Hematopoietic multipotent progenitor cell treated with erythropoietin and hydrocortisone succinate and interleukin-3 and kit ligand, for 15 days (in vitro differentiated cells): ENCODE measurements around the gene PLET1.

Source experiments
- DNase-seq: peaks from one replicate; pipeline ENCODE4 v3.0.0-alpha.2; 2015; ENCODE audit warnings: low spot score

PLET1 gene

GRCh38 chr11:112260490-112260889 is at the start of gene PLET1:
PLET1 (minus strand) TSS chr11:112260860; CDS start chr11:112260589, 271 bp downstream.
- DNase-seq: no peak

GRCh38 chr11:112310419-112310818 is 49.8 kb upstream of the PLET1 start:
- DNase-seq: no peak

- DNase-seq: no peak
Observed at GRCh38 chr11:112308651-112309050, 48.0 kb upstream of the PLET1 start.

- no peak for DNase-seq
Observed at GRCh38 chr11:112307616-112308015, 47.0 kb upstream of the PLET1 start.

GRCh38 chr11:112306230-112306629 is 45.6 kb upstream of the PLET1 start:
- DNase-seq: no peak

- no peak for DNase-seq
Observed at GRCh38 chr11:112304914-112305313, 44.3 kb upstream of the PLET1 start.

GRCh38 chr11:112303616-112304015 is 43.0 kb upstream of the PLET1 start:
- no peak for DNase-seq

- DNase-seq: peak; percentile 74
Observed at GRCh38 chr11:112302226-112302868, 41.7 kb upstream of the PLET1 start.

- DNase-seq: no peak
Observed at GRCh38 chr11:112300094-112300786, 39.6 kb upstream of the PLET1 start.

GRCh38 chr11:112298535-112298934 is 37.9 kb upstream of the PLET1 start:
- no peak for DNase-seq

GRCh38 chr11:112297248-112297866 is 36.7 kb upstream of the PLET1 start:
- no peak for DNase-seq

GRCh38 chr11:112296044-112296443 is 35.4 kb upstream of the PLET1 start:
- DNase-seq: no peak

GRCh38 chr11:112294688-112295340 is 34.2 kb upstream of the PLET1 start:
- DNase-seq: no peak

- DNase-seq: peak; percentile 51
Observed at GRCh38 chr11:112293614-112294013, 33.0 kb upstream of the PLET1 start.

- DNase-seq: peak; percentile 90
Observed at GRCh38 chr11:112292785-112293407, 32.2 kb upstream of the PLET1 start.

GRCh38 chr11:112292188-112292587 is 31.5 kb upstream of the PLET1 start:
- no peak for DNase-seq

- no peak for DNase-seq
Observed at GRCh38 chr11:112291191-112291590, 30.5 kb upstream of the PLET1 start.

GRCh38 chr11:112290493-112290850 is 29.8 kb upstream of the PLET1 start:
- DNase-seq: peak; percentile 23

GRCh38 chr11:112289588-112290492 is 29.2 kb upstream of the PLET1 start:
- DNase-seq: peak; percentile 90

- DNase-seq: no peak
Observed at GRCh38 chr11:112288021-112288420, 27.4 kb upstream of the PLET1 start.

- no peak for DNase-seq
Observed at GRCh38 chr11:112285841-112286311, 25.2 kb upstream of the PLET1 start.
